Mononuclear cell (primary cell): ENCODE data around the gene KAT7. TPM values are rescaled to one million over a fixed set of nuclear protein-coding genes. Genes with fewer than 3 reads are reported as not detected.

ENCODE experiments used
- H3K27me3 ChIP-seq: 2 replicates; pipeline ENCODE4 v1.6.0; 2011; ENCODE audit warnings: low read length, control low read depth; ENCODE audit not compliant: insufficient read depth
- H3K4me1 ChIP-seq: 2 replicates; pipeline ENCODE4 v1.5.1; 2011; ENCODE audit warnings: mild to moderate bottlenecking, low read length, control low read depth; ENCODE audit not compliant: insufficient read depth
- H3K4me3 ChIP-seq: 2 replicates; pipeline ENCODE4 v1.5.1; 2011; ENCODE audit warnings: mild to moderate bottlenecking, low read length, moderate library complexity
- H3K9me3 ChIP-seq: 2 replicates; pipeline ENCODE4 v1.5.1; 2011; ENCODE audit warnings: low read depth, mild to moderate bottlenecking, control low read depth, low read length
- total RNA-seq: library from RNA; depleted of rRNA; stranded (reverse); fragments of >200 nt; gene quantifications from one replicate; pipeline ENCODE4 v1.2.3, GENCODE V29; 2012

KAT7 gene
- total RNA-seq, 1 donor, result 133 TPM

DNA sequence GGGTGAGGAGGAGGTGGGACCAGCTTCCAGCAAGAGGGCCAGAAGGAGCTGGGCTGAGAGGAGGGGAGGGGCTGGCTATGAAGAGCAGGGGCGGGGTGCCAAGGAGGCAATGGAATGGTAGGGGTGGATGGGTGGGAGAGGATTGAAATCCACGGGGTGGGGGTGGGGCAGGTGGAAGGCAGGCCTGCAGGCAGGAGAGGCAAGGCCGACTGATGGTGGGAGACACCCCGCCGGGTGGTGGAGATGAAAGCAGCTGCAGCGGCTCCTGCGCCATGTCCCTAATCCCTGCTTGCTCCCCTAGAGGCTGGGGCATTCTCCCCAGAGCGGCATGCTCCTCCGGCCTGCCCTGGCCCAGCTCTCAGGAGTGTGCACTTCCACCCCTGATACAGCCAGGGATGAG is 87.2 kb downstream of the KAT7 start:
- Histone ChIP-seq H3K4me3 (no peak overlapping the region), H3K4me1 (peaks cover 12% of the 10 kb centered on the region), H3K27me3 (peaks cover 16% of the 10 kb centered on the region), H3K9me3 (no peaks in the 10 kb centered on the region)

DNA sequence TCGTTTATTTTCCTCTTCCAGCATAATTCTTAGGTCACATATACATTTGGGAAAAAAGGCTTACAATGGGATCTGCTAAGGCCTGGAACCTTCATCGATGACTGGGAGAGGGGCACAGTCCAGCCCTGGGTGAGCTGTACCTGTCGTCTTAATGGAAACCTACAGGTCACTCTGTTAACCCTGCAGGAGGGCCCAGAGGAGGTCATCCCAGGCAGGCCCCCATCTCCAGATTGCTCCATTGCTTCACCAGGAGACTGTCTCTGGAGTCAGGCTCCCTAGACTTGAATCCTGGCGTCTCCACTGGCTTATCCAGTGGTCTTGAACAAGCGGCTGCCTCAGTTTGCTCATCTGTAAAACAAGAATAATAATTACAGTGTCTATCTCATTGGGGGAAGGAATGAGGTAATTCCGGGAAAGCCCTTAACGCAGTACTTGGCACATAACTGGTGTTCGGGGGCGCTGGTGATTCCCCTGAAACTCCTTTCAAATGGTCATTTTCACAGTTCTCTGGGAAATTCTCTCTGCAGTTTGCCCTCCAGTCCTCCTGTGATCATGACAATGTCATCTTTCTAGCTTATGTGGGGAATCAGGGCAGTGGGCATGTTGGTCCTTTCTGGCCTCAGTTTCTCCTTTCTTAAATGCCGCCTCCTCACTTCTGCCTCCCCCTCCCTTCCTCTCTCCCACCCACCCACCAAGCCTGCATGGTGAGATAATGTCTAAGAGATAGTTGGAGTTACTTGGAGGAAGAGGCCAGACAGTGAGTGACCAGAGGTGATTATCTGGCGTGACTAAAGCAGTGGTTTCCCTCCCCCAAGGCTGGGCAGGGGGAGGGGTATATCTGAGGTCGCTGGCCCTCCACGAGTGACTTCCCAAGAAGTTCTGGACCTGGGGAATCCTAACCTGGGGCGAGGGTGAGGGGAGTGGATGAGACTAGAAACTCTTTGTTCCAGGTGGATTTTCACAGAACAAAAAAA is 90.7 kb downstream of the KAT7 start:
- Histone ChIP-seq H3K27me3 (peaks cover 36% of the 10 kb centered on the region), H3K9me3 (no peaks in the 10 kb centered on the region), H3K4me1 (peaks cover 8% of the 10 kb centered on the region), H3K4me3 (no peak overlapping the region)

DNA sequence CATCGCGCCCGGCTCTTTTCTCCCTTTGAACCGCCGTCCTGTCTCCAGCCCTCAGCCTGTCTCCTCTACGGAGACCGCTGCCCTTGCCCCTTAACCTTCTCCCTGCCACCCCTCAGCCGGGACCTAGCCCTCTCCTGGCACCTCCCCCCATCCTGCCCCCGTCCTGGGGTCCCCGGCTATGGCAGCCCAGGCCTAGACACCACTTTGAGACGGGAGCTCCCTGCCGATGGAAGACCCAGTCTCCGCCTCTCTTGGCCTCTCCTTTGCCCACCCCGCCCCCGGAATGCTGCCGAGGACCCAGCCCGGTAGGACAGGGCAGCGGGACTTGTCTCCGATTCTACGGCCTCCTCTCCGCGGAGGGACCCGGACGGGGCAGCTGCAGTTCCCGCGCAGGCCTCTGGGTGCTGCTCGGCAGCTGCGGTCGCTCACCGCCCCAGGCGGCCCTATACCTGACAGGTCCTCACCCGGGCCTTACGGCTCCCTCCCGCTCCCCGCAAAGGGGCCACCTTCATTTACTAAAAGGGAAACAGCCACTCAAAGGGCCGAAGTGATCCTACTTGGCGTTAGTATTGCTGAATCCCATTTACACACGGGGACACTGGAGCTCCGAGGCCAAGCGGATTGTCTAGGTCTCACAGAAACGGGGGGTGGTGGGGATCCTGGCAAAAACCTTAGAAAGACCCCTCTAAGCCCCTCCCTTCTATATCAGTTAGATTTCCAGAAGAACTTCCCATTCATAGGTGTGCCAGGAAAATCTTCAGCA is 92.0 kb downstream of the KAT7 start:
- Histone ChIP-seq H3K4me1 (peaks cover 8% of the 10 kb centered on the region), H3K4me3 (no peak overlapping the region), H3K9me3 (no peaks in the 10 kb centered on the region), H3K27me3 (peaks cover 36% of the 10 kb centered on the region)

GRCh38 chr17:49881054-49881402 is 92.5 kb downstream of the KAT7 start:
- Histone ChIP-seq H3K27me3 (peaks cover 36% of the 10 kb centered on the region), H3K9me3 (no peaks in the 10 kb centered on the region), H3K4me3 (no peak overlapping the region)

GRCh38 chr17:49882434-49882833 is 94.0 kb downstream of the KAT7 start:
- peaks cover 8% of the 10 kb centered on the region for H3K4me1 ChIP-seq
- no peak overlapping the region for H3K4me3 ChIP-seq
- H3K27me3 ChIP-seq, result peaks cover 36% of the 10 kb centered on the region
- no peaks in the 10 kb centered on the region for H3K9me3 ChIP-seq

More at GRCh38 chr17:49881054-49881402, 92.5 kb downstream of the KAT7 start:
- peaks cover 8% of the 10 kb centered on the region for H3K4me1 ChIP-seq

Other genes with a start within 250 kb of the KAT7 start
- not detected for gene NXPH3, start 212.8 kb upstream of the KAT7 start, total RNA-seq
- gene SPOP, start 110.6 kb upstream of the KAT7 start, total RNA-seq, result 27.4 TPM
- gene SLC35B1, start 80.7 kb upstream of the KAT7 start, total RNA-seq, result 38.7 TPM
- 15.7 TPM for gene FAM117A, start 24.6 kb upstream of the KAT7 start, total RNA-seq
- gene TAC4, start 59.4 kb downstream of the KAT7 start, total RNA-seq, result not detected
- gene DLX4, start 180.5 kb downstream of the KAT7 start, total RNA-seq, result 0.10 TPM
- not detected for gene DLX3, start 206.5 kb downstream of the KAT7 start, total RNA-seq